IPS-15b (cell line): ENCODE data around the gene RNF150.

Experiments
- H3K27me3 ChIP-seq: one replicate; pipeline ENCODE4 v1.6.1; 2013; ENCODE audit warnings: low read length; ENCODE audit not compliant: control insufficient read depth, insufficient read depth
- H3K36me3 ChIP-seq: one replicate; pipeline ENCODE4 v1.6.1; 2013; ENCODE audit warnings: low read length; ENCODE audit not compliant: control insufficient read depth, insufficient read depth
- H3K4me1 ChIP-seq: one replicate; pipeline ENCODE4 v1.6.1; 2013; ENCODE audit warnings: mild to moderate bottlenecking, low read length; ENCODE audit not compliant: control insufficient read depth, insufficient read depth
- H3K4me3 ChIP-seq: one replicate; pipeline ENCODE4 v1.5.1; 2013; ENCODE audit warnings: low read depth, low read length
- H3K9ac ChIP-seq: one replicate; pipeline ENCODE4 v1.6.1; 2013; ENCODE audit warnings: low read depth, mild to moderate bottlenecking, low read length
- H3K9me3 ChIP-seq: one replicate; pipeline ENCODE4 v1.6.1; 2013; ENCODE audit warnings: mild to moderate bottlenecking, low read length; ENCODE audit not compliant: control insufficient read depth, insufficient read depth

RNF150 gene

GRCh38 chr4:141154725-141155124, 21.5 kb upstream of the RNF150 start:
- no peaks in the 10 kb centered on the region for H3K9me3 ChIP-seq
- H3K4me1 ChIP-seq, result no peaks in the 10 kb centered on the region
- no peak overlapping the region for H3K9ac ChIP-seq
- H3K27me3 ChIP-seq, result no peaks in the 10 kb centered on the region
- H3K36me3 ChIP-seq, result no peaks in the 10 kb centered on the region
- H3K4me3 ChIP-seq, result no peak overlapping the region

- Histone ChIP-seq H3K9ac (no peak overlapping the region), H3K27me3 (no peaks in the 10 kb centered on the region), H3K4me3 (no peak overlapping the region)
These were observed 20.7 kb upstream of the RNF150 start for GRCh38 chr4:141153751-141154510.

GRCh38 chr4:141144207-141144606, 10.9 kb upstream of the RNF150 start:
- Histone ChIP-seq H3K4me3 (no peak overlapping the region), H3K9ac (no peak overlapping the region), H3K36me3 (no peaks in the 10 kb centered on the region), H3K4me1 (no peaks in the 10 kb centered on the region), H3K27me3 (no peaks in the 10 kb centered on the region), H3K9me3 (no peaks in the 10 kb centered on the region)

More at GRCh38 chr4:141153751-141154510, 20.7 kb upstream of the RNF150 start:
- no peaks in the 10 kb centered on the region for H3K4me1 ChIP-seq
- no peaks in the 10 kb centered on the region for H3K9me3 ChIP-seq
- no peaks in the 10 kb centered on the region for H3K36me3 ChIP-seq

- H3K27me3 ChIP-seq, result no peaks in the 10 kb centered on the region
- no peaks in the 10 kb centered on the region for H3K9me3 ChIP-seq
- H3K9ac ChIP-seq, result no peak overlapping the region
- no peak overlapping the region for H3K4me3 ChIP-seq
- no peaks in the 10 kb centered on the region for H3K36me3 ChIP-seq
- H3K4me1 ChIP-seq, result no peaks in the 10 kb centered on the region
These were observed 9.2 kb upstream of the RNF150 start for GRCh38 chr4:141142423-141142822.

- Histone ChIP-seq H3K4me3 (no peak overlapping the region), H3K4me1 (no peaks in the 10 kb centered on the region), H3K36me3 (no peaks in the 10 kb centered on the region), H3K27me3 (peaks cover 3% of the 10 kb centered on the region), H3K9ac (no peak overlapping the region), H3K9me3 (no peaks in the 10 kb centered on the region)
These were observed 7.3 kb upstream of the RNF150 start for GRCh38 chr4:141140391-141141200.

DNA sequence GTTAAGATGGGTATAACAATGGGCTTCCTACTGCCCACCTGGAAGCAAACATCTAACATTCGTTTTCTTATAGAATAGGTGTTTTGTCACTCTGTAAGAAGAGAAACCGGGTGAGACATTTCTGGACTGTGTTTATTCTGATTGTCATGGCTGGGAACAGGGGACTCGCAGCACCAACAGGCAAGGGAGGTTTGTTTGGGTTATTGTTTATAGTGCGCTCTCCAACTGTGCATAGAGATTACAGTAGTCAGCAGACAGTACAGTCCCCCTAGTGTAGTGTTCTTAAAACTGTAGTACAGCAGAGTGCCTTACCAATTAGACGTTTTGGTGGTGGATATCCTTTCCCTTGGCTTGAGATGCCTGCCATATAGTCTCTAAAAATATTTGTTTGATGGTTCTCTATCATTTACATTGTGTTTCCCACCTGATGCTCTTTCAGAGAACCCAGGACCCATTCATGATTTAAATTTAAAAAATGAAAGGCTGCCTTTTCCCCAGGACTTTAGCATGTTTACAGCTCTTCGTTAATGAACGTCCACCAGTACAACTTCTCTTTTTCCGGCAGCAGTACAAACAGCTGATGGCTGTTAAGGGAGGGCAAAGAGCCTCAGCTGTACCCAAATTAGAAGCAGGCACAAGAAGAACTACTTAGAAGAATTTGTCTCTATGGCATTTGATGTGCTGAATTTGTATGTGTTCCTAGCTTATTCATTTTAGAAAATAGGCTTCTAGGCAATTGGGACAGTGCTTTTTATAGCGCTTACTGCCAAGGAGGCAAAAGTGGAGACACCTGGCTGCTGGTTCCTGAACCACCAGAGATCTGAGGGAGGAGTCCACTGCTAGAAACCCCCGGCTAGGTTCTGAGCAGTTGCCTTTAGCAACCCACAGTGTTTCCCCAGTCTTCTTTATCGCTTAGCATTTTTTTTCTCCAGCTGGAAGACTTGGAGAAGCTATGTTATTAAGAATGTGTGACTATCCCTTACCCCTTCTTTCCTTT, 1.0 kb upstream of the RNF150 start:
- no peak overlapping the region for H3K9ac ChIP-seq
- H3K9me3 ChIP-seq, result no peaks in the 10 kb centered on the region
- H3K36me3 ChIP-seq, result no peaks in the 10 kb centered on the region
- peaks cover 25% of the 10 kb centered on the region for H3K27me3 ChIP-seq
- H3K4me1 ChIP-seq, result peaks cover 9% of the 10 kb centered on the region
- H3K4me3 ChIP-seq, result peak overlapping the region; percentile 92

GRCh38 chr4:141132709-141133145, 542 bp downstream of the RNF150 start:
- peak overlapping the region; percentile 92 for H3K4me3 ChIP-seq
- peaks cover 9% of the 10 kb centered on the region for H3K4me1 ChIP-seq
- H3K9me3 ChIP-seq, result no peaks in the 10 kb centered on the region
- no peaks in the 10 kb centered on the region for H3K36me3 ChIP-seq
- H3K27me3 ChIP-seq, result peaks cover 25% of the 10 kb centered on the region
- peak overlapping the region; percentile 75 for H3K9ac ChIP-seq

- Histone ChIP-seq H3K4me1 (peaks cover 9% of the 10 kb centered on the region), H3K36me3 (no peaks in the 10 kb centered on the region), H3K27me3 (peaks cover 24% of the 10 kb centered on the region), H3K4me3 (peak overlapping the region; percentile 92), H3K9me3 (no peaks in the 10 kb centered on the region), H3K9ac (no peak overlapping the region)
These were observed 1.1 kb downstream of the RNF150 start for GRCh38 chr4:141132072-141132708.

GRCh38 chr4:141131723-141132071, 1.6 kb downstream of the RNF150 start:
- H3K36me3 ChIP-seq, result no peaks in the 10 kb centered on the region
- H3K4me1 ChIP-seq, result peaks cover 9% of the 10 kb centered on the region
- no peaks in the 10 kb centered on the region for H3K9me3 ChIP-seq
- H3K9ac ChIP-seq, result no peak overlapping the region
- H3K27me3 ChIP-seq, result peaks cover 23% of the 10 kb centered on the region
- peak overlapping the region; percentile 92 for H3K4me3 ChIP-seq

GRCh38 chr4:141130947-141131605, 2.2 kb downstream of the RNF150 start:
- Histone ChIP-seq H3K4me1 (peaks cover 9% of the 10 kb centered on the region), H3K4me3 (peak overlapping the region; percentile 92), H3K36me3 (no peaks in the 10 kb centered on the region), H3K27me3 (peaks cover 23% of the 10 kb centered on the region), H3K9me3 (no peaks in the 10 kb centered on the region), H3K9ac (no peak overlapping the region)
